Astrocyte (in vitro differentiated cells and primary cell): ENCODE measurements around the gene PUSL1.

Experiments
- EZH2 ChIP-seq: IDR thresholded peaks from 2 replicates; pipeline ENCODE4 v1.6.1; 2012; ENCODE audit warnings: mild to moderate bottlenecking, low read length, inconsistent platforms; ENCODE audit not compliant: insufficient read depth
- TF ChIP-seq, protein P1 (sequence below): IDR thresholded peaks from 2 replicates; pipeline ENCODE4 v1.5.1; 2011; ENCODE audit warnings: low read depth, mild to moderate bottlenecking, inconsistent platforms, low read length, moderate library complexity; ENCODE audit not compliant: insufficient read depth

DNA sequence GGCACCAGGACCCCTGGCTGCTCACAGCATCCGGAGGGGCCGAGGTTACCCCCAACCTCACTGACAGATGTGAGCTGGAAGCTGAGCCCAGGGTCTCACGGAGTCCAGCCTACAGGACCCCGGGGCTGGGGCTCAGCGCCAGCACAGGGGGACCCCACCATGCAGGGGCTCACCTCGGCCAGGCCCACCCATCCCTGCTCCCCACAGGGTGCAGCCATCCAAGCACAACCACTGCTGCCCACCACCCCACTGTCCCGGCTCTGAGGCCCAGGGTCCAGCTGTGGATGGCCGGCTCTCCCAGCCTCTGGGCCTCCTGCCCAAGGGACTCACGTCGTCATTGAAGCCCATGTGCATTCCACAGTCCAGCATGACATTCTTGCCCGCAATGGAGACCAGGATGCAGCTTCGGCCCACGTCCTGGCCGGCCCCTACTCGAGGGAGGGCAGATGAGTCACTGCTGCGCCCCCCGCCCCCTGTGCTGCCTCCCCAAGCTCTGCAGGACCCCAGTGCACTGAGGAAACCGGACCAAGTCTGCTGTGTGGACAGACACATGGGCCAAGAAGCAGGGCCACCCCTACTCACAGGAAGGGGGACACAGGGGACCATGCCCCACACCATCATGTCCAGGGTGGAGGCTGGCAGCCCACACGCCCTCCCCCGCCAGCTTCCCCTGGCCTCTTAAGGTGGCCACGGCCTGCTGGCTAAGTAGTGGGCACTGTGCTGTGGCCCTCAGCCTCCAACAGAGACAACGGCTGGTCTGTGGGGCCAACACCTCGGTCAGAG is 12.5 kb downstream of the PUSL1 start:
- TF ChIP-seq, protein P1, sequence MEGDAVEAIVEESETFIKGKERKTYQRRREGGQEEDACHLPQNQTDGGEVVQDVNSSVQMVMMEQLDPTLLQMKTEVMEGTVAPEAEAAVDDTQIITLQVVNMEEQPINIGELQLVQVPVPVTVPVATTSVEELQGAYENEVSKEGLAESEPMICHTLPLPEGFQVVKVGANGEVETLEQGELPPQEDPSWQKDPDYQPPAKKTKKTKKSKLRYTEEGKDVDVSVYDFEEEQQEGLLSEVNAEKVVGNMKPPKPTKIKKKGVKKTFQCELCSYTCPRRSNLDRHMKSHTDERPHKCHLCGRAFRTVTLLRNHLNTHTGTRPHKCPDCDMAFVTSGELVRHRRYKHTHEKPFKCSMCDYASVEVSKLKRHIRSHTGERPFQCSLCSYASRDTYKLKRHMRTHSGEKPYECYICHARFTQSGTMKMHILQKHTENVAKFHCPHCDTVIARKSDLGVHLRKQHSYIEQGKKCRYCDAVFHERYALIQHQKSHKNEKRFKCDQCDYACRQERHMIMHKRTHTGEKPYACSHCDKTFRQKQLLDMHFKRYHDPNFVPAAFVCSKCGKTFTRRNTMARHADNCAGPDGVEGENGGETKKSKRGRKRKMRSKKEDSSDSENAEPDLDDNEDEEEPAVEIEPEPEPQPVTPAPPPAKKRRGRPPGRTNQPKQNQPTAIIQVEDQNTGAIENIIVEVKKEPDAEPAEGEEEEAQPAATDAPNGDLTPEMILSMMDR, result no peak
- no peak for TF ChIP-seq EZH2
